ENCODE measurements around the gene VWA7.

VWA7 gene

DNA sequence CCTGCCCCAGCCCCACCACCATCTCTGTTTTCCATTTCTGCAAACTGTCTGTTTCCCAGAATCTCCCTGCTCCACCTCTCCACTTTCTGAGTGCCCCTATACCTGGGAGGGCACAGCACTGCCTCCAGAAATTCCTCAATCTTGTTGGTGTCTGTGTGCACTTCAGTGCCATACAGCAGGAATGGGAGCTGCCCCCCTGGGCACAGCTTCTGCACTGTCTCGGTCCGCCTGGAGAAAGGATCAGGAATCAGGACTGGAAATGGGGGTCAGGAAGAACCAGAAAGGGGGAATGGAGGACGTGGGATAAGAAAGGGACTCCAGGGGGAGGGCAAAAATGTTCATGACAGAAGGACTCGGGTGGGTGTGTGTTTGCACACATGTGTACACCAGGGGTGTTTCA lies 43.4 kb downstream of the VWA7 start:
- Histone ChIP-seq H3K4me3 (ENCODE audit: low read depth, low read length) (no peak overlapping the region), H2AFZ (no peak overlapping the region), H3K27ac (no peak overlapping the region), H3K36me3 (ENCODE audit: control insufficient read depth, insufficient read depth, low read length) (no peaks in the 10 kb centered on the region), H3K9me3 (ENCODE audit: control insufficient read depth, low read length) (no peaks in the 10 kb centered on the region), H3K27me3 (ENCODE audit: control insufficient read depth, insufficient read depth, low read length) (no peaks in the 10 kb centered on the region), H3K4me1 (peaks cover 5% of the 10 kb centered on the region), H3K79me2 (no peaks in the 10 kb centered on the region), H3K4me2 (ENCODE audit: low read length) (no peak overlapping the region), H3K9ac (no peak overlapping the region)
- TF ChIP-seq, protein P1, sequence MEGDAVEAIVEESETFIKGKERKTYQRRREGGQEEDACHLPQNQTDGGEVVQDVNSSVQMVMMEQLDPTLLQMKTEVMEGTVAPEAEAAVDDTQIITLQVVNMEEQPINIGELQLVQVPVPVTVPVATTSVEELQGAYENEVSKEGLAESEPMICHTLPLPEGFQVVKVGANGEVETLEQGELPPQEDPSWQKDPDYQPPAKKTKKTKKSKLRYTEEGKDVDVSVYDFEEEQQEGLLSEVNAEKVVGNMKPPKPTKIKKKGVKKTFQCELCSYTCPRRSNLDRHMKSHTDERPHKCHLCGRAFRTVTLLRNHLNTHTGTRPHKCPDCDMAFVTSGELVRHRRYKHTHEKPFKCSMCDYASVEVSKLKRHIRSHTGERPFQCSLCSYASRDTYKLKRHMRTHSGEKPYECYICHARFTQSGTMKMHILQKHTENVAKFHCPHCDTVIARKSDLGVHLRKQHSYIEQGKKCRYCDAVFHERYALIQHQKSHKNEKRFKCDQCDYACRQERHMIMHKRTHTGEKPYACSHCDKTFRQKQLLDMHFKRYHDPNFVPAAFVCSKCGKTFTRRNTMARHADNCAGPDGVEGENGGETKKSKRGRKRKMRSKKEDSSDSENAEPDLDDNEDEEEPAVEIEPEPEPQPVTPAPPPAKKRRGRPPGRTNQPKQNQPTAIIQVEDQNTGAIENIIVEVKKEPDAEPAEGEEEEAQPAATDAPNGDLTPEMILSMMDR (IDR thresholded peaks at IDR 0.05) = no peak

DNA sequence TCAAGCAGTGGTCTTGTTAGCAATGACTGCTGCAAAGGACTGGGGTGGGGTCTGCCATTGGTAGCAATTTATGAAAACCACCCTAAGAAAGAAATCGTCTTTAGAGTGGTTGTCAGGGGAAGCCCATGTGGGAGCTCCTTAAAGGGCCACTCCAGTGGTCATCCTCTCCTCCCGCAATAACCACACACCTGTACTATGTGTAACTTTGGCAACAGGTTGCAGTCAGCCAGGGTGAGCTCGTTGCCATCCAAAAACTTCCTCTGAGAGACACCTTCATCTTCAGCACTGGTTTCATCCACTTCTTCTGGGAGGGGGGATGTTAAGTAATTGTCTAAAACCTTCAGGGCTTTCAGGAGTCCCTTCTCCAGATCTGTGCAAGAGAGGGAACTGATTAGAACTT lies 45.1 kb downstream of the VWA7 start:
- H3K9me3 ChIP-seq (ENCODE audit: control insufficient read depth, low read length) = no peaks in the 10 kb centered on the region
- TF ChIP-seq, protein P1 (IDR thresholded peaks at IDR 0.05) = no peak
- H2AFZ ChIP-seq = no peak overlapping the region
- peaks cover 5% of the 10 kb centered on the region for H3K4me1 ChIP-seq
- H3K4me3 ChIP-seq (ENCODE audit: low read depth, low read length) = no peak overlapping the region
- H3K4me2 ChIP-seq (ENCODE audit: low read length) = no peak overlapping the region
- no peaks in the 10 kb centered on the region for H3K27me3 ChIP-seq (ENCODE audit: control insufficient read depth, insufficient read depth, low read length)
- no peak overlapping the region for H3K27ac ChIP-seq
- no peaks in the 10 kb centered on the region for H3K36me3 ChIP-seq (ENCODE audit: control insufficient read depth, insufficient read depth, low read length)
- H3K9ac ChIP-seq = no peak overlapping the region
- no peaks in the 10 kb centered on the region for H3K79me2 ChIP-seq

DNA sequence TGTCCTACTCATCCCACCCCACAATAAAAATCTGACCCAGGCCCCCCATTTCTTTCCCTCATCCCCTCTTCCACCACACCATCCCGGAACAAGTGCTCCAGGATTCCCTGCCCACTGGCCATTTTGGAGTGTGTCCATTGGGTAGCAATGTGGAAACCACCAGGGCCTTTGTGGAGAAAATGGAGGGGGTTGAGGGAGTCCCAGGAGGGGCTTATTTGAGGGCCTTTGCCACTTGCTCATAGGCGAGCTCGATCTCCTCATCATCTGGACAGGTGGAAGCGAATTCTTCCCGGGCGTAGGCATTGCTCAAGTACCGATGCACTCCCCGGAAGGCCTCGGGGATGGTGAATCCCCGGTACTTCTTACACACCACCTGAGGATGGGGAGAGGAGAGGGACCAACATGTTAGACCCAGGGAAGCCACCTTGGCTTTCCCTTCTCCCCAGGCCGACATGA lies 46.5 kb downstream of the VWA7 start:
- TF ChIP-seq, protein P1 (IDR thresholded peaks at IDR 0.05) = no peak
- H3K27ac ChIP-seq = no peak overlapping the region
- H3K4me3 ChIP-seq (ENCODE audit: low read depth, low read length) = no peak overlapping the region
- H3K79me2 ChIP-seq = no peaks in the 10 kb centered on the region
- H3K27me3 ChIP-seq (ENCODE audit: control insufficient read depth, insufficient read depth, low read length) = no peaks in the 10 kb centered on the region
- no peak overlapping the region for H2AFZ ChIP-seq
- no peak overlapping the region for H3K4me2 ChIP-seq (ENCODE audit: low read length)
- H3K4me1 ChIP-seq = peaks cover 5% of the 10 kb centered on the region
- H3K9ac ChIP-seq = no peak overlapping the region
- no peaks in the 10 kb centered on the region for H3K36me3 ChIP-seq (ENCODE audit: control insufficient read depth, insufficient read depth, low read length)
- H3K9me3 ChIP-seq (ENCODE audit: control insufficient read depth, low read length) = no peaks in the 10 kb centered on the region

DNA sequence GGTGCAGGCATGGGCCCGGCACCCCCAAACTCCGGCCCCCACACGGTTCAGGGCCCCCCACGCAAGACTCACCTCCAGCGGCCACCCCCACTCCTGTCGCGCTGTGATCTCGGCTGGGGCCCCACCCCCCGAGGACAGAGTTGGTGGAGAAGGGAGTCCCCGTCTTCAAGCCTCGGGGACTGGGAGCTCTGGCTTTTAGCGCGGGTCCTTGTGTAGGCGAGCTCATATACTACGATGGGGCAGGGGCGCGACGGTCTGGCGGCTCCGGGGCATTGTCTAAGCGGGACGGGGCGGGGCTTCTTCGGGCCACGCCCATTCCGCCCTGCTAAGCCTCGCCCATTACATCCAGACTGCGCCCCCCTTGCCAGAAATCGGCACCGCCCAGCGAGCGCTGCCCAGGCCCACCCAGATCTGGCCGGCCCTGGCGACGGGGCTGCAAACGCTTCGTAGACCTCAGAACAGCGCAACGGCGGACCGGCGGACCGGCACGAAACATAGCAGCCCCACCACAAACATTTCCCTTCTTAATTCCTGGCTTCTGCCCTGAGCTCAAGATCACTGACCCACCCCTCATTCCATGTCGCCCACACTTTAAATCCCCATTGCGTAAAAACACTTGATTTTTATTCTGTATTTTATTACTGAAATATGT lies 47.0 kb downstream of the VWA7 start:
- H3K36me3 ChIP-seq (ENCODE audit: control insufficient read depth, insufficient read depth, low read length) = no peaks in the 10 kb centered on the region
- H3K9ac ChIP-seq = no peak overlapping the region
- H3K9me3 ChIP-seq (ENCODE audit: control insufficient read depth, low read length) = no peaks in the 10 kb centered on the region
- peak overlapping the region; percentile 61 for H3K27ac ChIP-seq
- no peaks in the 10 kb centered on the region for H3K79me2 ChIP-seq
- H3K27me3 ChIP-seq (ENCODE audit: control insufficient read depth, insufficient read depth, low read length) = no peaks in the 10 kb centered on the region
- peaks cover 5% of the 10 kb centered on the region for H3K4me1 ChIP-seq
- TF ChIP-seq, protein P1 (IDR thresholded peaks at IDR 0.05) = no peak
- H2AFZ ChIP-seq = peak overlapping the region; percentile 70
- peak overlapping the region; percentile 94 for H3K4me3 ChIP-seq (ENCODE audit: low read depth, low read length)
- H3K4me2 ChIP-seq (ENCODE audit: low read length) = peak overlapping the region; percentile 98

DNA sequence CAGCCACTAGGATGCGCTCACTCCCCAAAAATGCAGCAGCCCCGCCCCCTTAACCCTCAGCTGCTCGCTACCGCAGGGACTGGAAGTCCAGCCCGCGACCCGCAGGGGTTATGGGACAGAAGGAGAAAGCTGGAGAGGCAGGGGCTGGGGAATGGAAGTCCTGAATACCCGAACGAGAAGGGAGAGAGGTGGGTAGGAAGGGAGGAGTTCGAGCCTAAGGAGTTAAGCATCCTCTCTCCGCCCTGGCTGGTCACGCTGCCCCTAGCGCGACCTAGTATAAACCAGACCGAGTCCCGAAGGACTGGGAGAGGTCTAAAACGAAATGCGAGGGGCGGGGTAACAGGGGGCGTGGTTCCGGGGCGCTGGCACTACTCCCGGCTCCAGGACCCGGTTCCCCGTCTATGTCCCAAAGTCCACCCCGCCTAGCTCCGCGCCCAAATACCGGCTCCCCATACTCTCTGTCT lies 47.6 kb downstream of the VWA7 start:
- H3K79me2 ChIP-seq = no peaks in the 10 kb centered on the region
- H3K4me1 ChIP-seq = peaks cover 4% of the 10 kb centered on the region
- H3K4me2 ChIP-seq (ENCODE audit: low read length) = peak overlapping the region; percentile 98
- H3K36me3 ChIP-seq (ENCODE audit: control insufficient read depth, insufficient read depth, low read length) = no peaks in the 10 kb centered on the region
- H2AFZ ChIP-seq = peak overlapping the region; percentile 70
- H3K27me3 ChIP-seq (ENCODE audit: control insufficient read depth, insufficient read depth, low read length) = no peaks in the 10 kb centered on the region
- H3K27ac ChIP-seq = peak overlapping the region; percentile 61
- H3K9me3 ChIP-seq (ENCODE audit: control insufficient read depth, low read length) = no peaks in the 10 kb centered on the region
- TF ChIP-seq, protein P1 (IDR thresholded peaks at IDR 0.05) = peak; percentile 83
- no peak overlapping the region for H3K9ac ChIP-seq
- peak overlapping the region; percentile 94 for H3K4me3 ChIP-seq (ENCODE audit: low read depth, low read length)
